Suppressor macrophage treated with lipopolysaccharide for 4 hours (primary cell): Measurements from ENCODE around the gene MARCHF6.
"Not testable (repeated sequence)": the region's sequence is repeated elsewhere in the genome, so short reads cannot be mapped to it uniquely, and the experiment has no call there.

Experiments used
- DNase-seq: peaks from one replicate; pipeline ENCODE4 v3.0.0-alpha.2; 2020

The MARCHF6 gene

DNA sequence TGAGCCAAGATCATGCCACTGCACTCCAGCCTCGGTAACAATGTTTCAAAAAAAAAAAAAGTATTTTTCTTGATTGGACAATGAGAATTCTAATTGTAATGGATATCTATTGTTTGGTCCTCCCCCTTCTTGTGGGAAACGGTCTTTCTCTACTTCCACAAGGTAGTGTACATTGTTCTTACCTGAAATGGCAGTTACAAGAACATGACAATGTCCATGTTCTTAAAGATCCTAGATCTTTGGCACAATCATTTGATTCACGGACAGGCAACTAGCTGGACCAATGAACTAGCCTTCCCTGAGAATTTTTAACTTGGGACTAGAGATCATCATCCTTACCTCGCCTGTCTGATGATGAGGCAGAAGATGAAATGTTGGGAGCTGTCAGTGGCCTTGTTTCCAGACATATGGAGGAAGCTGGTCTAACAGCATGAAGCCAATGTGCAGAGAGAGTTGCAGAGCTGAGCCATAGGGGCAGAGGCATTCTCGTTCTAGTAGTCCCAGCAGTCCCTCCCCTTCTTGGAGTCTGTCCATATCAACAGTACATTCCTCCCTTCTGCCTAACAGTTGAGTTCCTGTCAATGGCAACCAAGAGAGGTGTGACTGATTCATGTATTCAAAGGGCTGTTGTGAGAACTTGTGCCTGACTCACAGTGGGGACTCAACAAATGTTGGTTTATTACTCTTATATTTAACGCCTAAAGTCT is 2.1 kb upstream of the MARCHF6 start:
- no peak for DNase-seq

DNA sequence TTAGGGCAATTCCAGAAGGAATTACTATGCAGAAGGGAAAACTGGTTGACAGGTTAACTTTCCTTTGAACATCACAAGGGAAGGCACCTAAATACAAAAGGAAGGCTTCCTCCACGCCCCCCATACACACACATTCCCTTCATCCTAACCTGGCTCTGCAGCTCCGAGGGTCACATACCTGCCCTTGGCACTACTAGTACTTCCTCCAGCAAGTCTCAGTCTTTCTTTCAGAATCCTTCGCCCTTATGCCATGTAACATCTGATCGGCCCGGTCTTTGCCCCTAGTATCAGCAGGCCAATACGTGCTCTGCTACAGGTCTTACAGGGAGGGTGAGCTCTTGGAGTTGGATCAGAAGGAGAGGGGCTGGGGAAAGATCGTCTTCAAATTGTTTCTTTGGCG is 1.6 kb upstream of the MARCHF6 start:
- DNase-seq = no peak

GRCh38 chr5:10352430-10353240 is 860 bp upstream of the MARCHF6 start:
- peak; percentile 94 for DNase-seq

DNA sequence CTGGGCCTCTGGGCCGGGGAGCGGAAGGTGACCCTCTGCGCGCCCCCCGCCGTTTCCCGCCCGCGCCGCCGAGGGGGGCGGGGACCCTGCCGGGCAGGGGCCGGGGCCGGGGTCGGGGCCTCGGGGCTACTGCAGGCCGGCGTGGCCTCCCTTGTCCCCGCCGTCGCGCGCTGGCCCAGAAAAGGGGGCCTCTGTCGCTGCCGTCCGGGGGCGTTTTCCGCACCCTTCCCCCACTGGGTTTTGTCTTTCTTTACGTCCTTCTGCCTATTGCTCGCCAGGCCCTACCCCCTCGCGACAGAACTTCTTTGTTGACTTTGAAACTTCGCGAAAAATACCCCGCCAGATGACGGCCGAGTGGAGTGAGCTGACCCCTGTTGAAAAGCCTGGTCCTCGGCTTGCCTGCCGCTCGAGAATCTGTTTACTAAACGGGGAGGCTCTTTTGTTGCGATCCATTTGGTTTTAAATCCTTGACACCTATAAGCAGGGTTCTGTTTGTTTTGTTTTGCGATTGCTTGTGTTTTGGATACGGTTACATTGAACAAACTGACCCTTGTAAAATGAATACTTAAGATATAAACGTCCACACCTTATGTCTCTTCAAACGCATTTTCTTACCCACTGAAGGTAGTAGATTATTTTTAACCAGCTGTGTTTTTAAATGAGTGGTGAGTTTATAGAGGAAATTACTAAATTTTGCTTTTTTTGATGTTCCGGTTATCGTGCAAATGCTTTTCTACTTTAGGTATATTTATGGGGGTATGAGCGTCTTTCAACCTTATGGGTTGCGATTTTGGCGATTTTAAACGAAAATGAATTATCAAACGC is 765 bp downstream of the MARCHF6 start:
- DNase-seq = peak; percentile 25

DNA sequence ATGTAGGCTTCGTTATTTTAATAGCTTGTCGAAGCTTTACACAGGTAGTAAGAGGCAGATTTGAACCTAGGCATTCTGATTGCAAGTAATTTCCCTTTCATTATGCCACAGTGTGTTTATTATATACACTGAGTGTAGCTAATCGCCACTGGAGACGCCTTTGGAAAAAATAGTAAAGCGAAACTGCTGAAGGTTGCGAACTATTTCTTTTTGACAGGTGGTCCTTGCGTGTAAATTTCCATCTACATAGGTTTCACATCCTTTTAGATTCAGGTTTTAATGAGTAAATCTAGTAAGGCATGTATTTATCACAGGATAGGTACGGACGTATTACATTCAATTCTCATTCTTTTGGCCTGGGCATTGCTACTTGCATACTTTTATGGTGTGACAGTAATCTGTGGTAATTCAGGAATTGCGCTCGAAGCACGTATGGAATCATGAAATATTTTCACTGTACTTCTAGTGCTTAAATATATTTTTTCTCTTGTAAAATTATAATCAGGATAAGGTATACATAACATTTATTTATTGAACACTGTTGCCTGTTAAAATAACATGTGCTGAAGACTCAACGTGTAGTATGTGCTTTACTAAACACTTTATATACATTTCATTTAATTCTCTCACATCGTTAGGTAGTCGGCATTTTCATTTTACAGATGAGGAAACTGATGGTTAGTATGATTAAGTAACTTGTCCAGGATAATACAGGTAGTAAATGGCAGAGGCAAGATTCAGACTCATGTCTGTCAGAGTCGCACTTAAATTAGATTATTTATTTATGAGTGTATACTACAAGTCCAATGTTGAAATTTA is 1.8 kb downstream of the MARCHF6 start:
- peak; percentile 48 for DNase-seq

GRCh38 chr5:10358999-10359398 is 5.5 kb downstream of the MARCHF6 start:
- DNase-seq = no peak

GRCh38 chr5:10360686-10361085 is 7.2 kb downstream of the MARCHF6 start:
- DNase-seq = peak; percentile 36

GRCh38 chr5:10363519-10364185 is 10.2 kb downstream of the MARCHF6 start:
- no peak for DNase-seq

DNA sequence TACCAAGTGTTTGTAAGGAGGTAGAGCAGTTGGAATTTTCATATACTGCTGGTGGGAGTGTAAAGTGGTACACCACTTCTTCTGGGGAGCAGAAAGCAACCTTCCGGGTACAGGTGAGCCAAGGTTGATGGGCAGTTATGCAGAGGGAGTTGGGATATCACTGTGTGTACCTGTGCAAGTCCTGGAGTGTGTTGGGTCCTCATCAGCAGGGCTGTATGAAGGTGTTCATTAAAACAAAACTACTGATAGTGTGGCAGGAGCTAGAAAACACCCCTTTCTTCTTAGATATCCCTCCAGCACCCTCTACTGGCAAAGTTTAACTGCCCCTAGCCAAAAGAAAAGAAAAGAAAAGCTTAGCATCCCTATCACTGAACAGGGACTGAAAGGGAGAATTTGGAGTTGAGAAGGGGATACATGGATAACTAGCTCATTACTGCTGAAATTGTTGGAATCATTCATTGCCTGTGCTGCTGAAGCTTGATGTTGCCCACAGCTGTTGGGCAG is 10.7 kb downstream of the MARCHF6 start:
- DNase-seq = peak; percentile 33

- no peak for DNase-seq
Observed at GRCh38 chr5:10365782-10366181, 12.3 kb downstream of the MARCHF6 start.

- DNase-seq = no peak
Observed at GRCh38 chr5:10366310-10367272, 13.1 kb downstream of the MARCHF6 start.

GRCh38 chr5:10367579-10367978 is 14.1 kb downstream of the MARCHF6 start:
- no peak for DNase-seq

DNA sequence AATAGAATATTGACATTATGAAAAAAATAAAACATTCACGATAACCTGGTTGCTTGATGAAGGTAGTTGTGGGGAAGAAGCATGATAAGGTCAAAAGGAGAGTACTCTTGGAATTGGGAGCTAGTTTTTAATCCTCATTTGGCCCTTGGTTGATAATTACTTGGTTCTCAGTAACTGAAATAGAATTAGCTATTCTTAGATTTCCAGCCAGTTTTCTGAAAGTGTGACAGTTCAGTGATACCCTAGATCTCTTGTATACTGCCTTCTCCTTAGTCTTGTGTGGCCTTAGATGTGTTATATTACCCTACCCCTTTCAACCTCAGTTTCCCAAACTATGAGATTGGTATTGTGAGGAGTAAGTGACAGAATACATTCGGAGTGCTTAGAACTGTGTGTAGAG is 17.4 kb downstream of the MARCHF6 start:
- no peak for DNase-seq

- not testable (repeated sequence) for DNase-seq
Observed at GRCh38 chr5:10371369-10371768, 17.9 kb downstream of the MARCHF6 start.

GRCh38 chr5:10372726-10373709 is 19.5 kb downstream of the MARCHF6 start:
- no peak for DNase-seq

DNA sequence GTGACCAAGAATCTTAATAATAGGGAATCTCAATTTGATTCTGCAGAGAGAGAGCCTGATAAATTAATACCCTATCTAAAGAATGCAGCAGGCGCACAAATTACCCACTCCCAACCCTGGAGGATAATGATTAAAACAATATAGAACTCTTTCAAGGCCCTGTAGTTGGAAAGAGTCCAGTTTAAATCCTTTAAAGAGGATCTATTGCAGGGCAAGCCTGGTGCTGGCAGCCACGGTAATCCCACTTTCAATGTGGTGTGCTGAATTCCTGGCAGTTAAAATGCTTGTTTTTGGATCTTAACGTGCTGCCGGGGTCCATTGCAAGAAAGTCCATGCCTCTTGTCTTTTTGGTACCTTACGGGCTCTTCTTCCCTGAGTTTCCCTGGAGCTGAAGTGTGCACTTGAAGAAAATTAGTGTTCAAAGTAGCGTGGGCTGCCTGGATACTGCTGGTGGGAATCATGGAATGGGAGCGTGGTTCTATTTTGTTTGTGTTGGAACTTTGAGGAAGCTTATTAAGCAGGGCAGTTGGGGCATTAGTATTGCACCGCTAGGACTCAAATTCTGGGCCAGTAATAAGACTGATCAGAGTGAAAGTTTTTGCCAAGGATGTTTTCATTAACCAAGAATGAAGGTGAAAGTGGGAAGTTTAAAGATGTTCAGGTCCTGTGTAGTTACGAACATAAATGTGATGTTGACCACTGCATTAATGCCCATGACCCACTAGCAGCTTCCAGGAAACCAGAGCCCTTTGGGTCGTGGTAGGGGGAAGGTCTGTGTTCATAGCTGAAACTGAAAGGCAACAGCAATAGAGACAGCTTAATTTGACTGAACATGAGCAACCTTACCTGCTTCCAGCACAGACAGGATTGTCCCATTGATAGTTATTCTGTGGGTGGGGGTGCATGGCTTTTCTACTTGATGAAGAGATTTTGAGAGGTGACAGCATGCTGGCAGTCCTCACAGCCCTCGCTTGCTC is 20.8 kb downstream of the MARCHF6 start:
- DNase-seq = no peak

- not testable (repeated sequence) for DNase-seq
Observed at GRCh38 chr5:10375146-10375545, 21.7 kb downstream of the MARCHF6 start.

DNA sequence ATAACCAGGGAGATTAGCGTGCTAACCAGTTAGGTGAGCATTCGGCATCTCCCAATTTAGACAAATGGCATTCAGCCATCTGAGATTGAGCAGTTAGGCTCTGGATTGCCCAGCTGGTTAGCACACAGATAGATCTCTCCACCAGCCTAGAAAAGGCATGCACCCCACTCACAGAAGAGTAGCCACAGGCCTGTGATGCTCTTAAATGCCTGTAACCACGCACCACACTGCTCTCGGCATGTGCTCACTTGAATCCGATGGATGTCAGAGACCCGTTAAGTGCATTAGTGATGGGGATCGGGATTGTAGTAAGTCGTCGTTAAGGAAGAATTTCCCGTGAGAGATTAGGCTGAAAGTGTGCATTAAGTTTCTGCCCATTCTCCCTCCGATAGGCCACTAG is 23.0 kb downstream of the MARCHF6 start:
- no peak for DNase-seq
